Measurements from ENCODE around the gene TMCC3. TPM values are rescaled to one million over a fixed set of nuclear protein-coding genes. Genes with fewer than 3 reads are reported as not detected.

Gene TMCC3
- total RNA-seq, 1 donor from 2014 or later, result 24.2 TPM

DNA sequence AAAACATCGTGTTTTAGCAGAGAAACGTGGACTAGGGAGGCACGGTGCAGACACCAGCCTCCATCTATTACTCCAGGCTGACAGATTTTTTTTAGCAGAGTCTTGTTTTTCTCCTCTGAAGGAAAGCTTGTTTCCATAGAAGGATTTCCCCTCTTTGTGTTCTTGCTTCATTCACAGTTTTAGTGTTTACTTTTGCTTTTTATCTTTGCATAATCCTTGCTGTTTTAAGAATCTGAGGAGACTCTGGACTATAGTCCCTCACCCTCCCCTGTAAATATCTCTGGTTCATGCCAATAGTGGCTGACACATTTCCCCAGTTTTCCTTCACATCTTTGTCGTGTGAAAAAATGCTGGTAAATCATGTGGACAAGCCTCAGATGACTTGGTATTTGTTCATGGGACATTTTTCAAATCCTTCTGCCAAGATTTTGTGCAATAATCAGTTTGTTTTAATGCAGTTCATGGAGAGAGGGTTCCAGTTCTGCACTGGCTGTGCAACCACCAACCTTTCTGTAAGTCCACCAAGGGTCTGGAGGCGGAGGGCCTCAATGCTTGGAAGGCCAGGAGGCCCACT lies 39.9 kb upstream of the TMCC3 start:
- Mint-ChIP-seq H3K4me1 (peaks cover 9% of the 10 kb centered on the region), H3K9me3 (no peaks in the 10 kb centered on the region), H3K27ac (no peak overlapping the region), H3K4me3 (no peak overlapping the region), H3K27me3 (no peaks in the 10 kb centered on the region), H3K36me3 (ENCODE audit: low read depth) (peaks cover 9% of the 10 kb centered on the region)
- intact Hi-C loops (cut with micrococcal nuclease), result no loop called here
- ATAC-seq (ENCODE audit: low read depth) (no peak), DNase-seq (no peak)
- CTCF ChIA-PET, result no interaction called here
- POLR2A ChIA-PET, result interaction anchor here (0.6 kb wide), 1 partner anchor 270 kb away, joined by 11 read pairs; no protein-coding TSS in a partner anchor
- TF ChIP-seq CTCF (IDR thresholded peaks at IDR 0.05), result no peak

DNA sequence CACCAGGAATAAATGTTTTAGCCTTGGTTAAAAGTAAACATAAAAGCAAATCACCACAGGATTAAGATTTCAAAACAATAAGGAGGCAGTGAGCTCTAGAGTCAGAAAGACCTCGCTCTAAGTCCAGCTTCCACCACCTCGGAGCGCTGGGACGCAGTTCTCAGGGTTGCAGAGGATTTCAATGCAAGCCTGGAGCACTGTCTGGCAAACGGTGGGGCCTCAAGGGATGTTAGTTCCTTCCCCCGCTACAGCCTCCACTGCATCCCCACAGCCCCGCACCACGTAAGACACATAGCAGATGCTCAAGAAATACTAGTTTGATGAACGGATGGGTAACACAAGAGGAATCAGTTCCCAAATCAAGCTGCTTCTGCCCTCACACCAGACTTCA lies 39.3 kb upstream of the TMCC3 start:
- ChIA-PET POLR2A (no interaction called here), CTCF (no interaction called here)
- TF ChIP-seq CTCF (IDR thresholded peaks at IDR 0.05), result no peak
- Mint-ChIP-seq H3K27ac (no peak overlapping the region), H3K27me3 (no peaks in the 10 kb centered on the region), H3K9me3 (no peaks in the 10 kb centered on the region), H3K4me3 (no peak overlapping the region), H3K4me1 (peaks cover 9% of the 10 kb centered on the region), H3K36me3 (ENCODE audit: low read depth) (peaks cover 12% of the 10 kb centered on the region)
- intact Hi-C loops (cut with micrococcal nuclease), result no loop called here
- DNase-seq (no peak), ATAC-seq (ENCODE audit: low read depth) (no peak)

DNA sequence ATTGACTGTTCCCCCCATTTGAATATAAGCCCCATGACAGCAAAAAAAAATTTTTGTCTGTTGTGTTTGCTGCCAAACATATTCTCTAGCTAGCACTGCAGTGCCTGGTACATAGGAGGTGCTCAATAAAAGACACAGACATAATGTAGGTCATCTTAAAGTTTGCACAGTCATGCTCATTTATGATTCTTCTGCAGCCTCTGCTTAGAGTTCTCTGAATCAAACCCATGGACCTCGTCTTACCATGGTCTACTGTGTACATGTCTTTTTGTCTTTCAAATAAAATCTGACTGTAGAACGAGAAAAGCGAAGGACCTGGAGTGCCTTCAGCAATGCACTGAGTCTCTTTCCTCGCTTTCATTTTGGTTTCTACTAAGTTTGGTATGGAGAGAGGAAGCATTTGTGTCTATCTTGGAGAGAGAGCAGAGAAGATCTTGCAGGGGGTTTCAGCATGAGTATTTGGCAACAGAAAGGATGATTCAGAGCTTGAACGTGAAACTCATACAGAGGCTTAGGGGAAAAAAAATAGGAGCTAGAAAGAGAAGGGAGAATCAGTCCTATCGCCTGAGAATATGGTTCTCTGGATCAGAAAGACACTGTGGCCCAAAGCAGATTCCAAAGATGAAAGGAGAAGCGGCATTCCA lies 38.8 kb upstream of the TMCC3 start:
- ChIA-PET CTCF (no interaction called here), POLR2A (no interaction called here)
- peaks cover 12% of the 10 kb centered on the region for H3K36me3 Mint-ChIP-seq (ENCODE audit: low read depth)
- ATAC-seq (ENCODE audit: low read depth) (no peak), DNase-seq (no peak)
- no peak overlapping the region for H3K4me3 Mint-ChIP-seq
- no peak overlapping the region for H3K27ac Mint-ChIP-seq
- intact Hi-C loops (cut with micrococcal nuclease), result no loop called here
- no peaks in the 10 kb centered on the region for H3K9me3 Mint-ChIP-seq
- peaks cover 11% of the 10 kb centered on the region for H3K4me1 Mint-ChIP-seq
- H3K27me3 Mint-ChIP-seq, result no peaks in the 10 kb centered on the region
- TF ChIP-seq CTCF (IDR thresholded peaks at IDR 0.05), result no peak

DNA sequence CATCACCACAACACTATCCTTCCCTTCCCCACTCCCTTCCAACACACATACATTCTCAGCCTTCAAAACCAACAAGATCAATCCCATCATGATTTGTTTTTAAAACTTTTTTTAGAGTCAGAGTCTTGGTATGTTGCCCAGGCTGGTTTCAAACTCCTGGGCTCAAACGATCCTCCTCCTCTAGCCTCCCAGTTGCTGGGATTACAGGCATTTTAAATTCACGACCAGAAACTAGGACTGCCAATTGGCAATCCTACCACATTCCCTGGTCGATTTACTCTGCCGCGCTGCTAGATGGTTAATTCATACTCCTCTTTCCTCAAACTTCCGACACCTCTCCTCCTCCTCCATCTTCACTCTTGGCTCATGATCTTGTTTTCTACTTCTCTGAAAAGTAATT lies 37.5 kb upstream of the TMCC3 start:
- intact Hi-C loops (cut with micrococcal nuclease), result no loop called here
- Mint-ChIP-seq H3K9me3 (no peaks in the 10 kb centered on the region), H3K4me1 (peaks cover 15% of the 10 kb centered on the region), H3K27me3 (no peaks in the 10 kb centered on the region), H3K4me3 (no peak overlapping the region), H3K36me3 (ENCODE audit: low read depth) (peaks cover 10% of the 10 kb centered on the region), H3K27ac (no peak overlapping the region)
- no peak for DNase-seq
- POLR2A ChIA-PET, result no interaction called here
- CTCF ChIA-PET, result no interaction called here
- TF ChIP-seq CTCF (IDR thresholded peaks at IDR 0.05), result no peak
- ATAC-seq (ENCODE audit: low read depth), result no peak

GRCh38 chr12:94686834-94687628 lies 36.7 kb upstream of the TMCC3 start:
- H3K27ac Mint-ChIP-seq, result no peak overlapping the region
- POLR2A ChIA-PET, result no interaction called here
- DNase-seq (no peak), ATAC-seq (ENCODE audit: low read depth) (no peak)
- no peak for TF ChIP-seq CTCF (IDR thresholded peaks at IDR 0.05)
- no peaks in the 10 kb centered on the region for H3K9me3 Mint-ChIP-seq
- H3K4me3 Mint-ChIP-seq, result no peak overlapping the region
- intact Hi-C loops (cut with micrococcal nuclease), result no loop called here
- CTCF ChIA-PET, result no interaction called here
- peaks cover 22% of the 10 kb centered on the region for H3K4me1 Mint-ChIP-seq
- peaks cover 9% of the 10 kb centered on the region for H3K36me3 Mint-ChIP-seq (ENCODE audit: low read depth)
- no peaks in the 10 kb centered on the region for H3K27me3 Mint-ChIP-seq
